Muscle layer of duodenum (tissue), 2 donors: ENCODE measurements around the gene ELMO3.

Experiments used
- H3K27ac ChIP-seq: one replicate; pipeline ENCODE4 v1.7.0; 2013; ENCODE audit warnings: mild to moderate bottlenecking, low read length
- H3K27me3 ChIP-seq: one replicate; pipeline ENCODE4 v1.7.0; 2013; ENCODE audit warnings: low read depth, mild to moderate bottlenecking, control low read depth, low read length
- H3K36me3 ChIP-seq, 2 donors: one replicate each; pipeline ENCODE4 v1.7.0; 2013; ENCODE audit warnings: low read length in 2 of 2, control low read depth in 1 of 2, mild to moderate bottlenecking in 1 of 2; ENCODE audit not compliant: insufficient read depth in 2 of 2, control insufficient read depth in 1 of 2
- H3K4me1 ChIP-seq, 2 donors: one replicate each; pipeline ENCODE4 v1.7.0; 2013; ENCODE audit warnings: low read length in 2 of 2, mild to moderate bottlenecking in 2 of 2, control low read depth in 1 of 2, moderate library complexity in 1 of 2; ENCODE audit not compliant: insufficient read depth in 2 of 2, control insufficient read depth in 1 of 2
- H3K4me3 ChIP-seq, 2 donors: one replicate each; pipeline ENCODE4 v1.7.0; 2013; ENCODE audit warnings: low read length in 2 of 2, low read depth in 1 of 2, mild to moderate bottlenecking in 1 of 2
- H3K9me3 ChIP-seq, 2 donors: one replicate each; pipeline ENCODE4 v1.7.0; 2013; ENCODE audit warnings: low read length in 2 of 2, control low read depth in 1 of 2, mild to moderate bottlenecking in 1 of 2; ENCODE audit not compliant: control insufficient read depth in 1 of 2
- donor health status: healthy.

The ELMO3 gene

GRCh38 chr16:67241008-67241900 is 42.3 kb downstream of the ELMO3 start:
- peaks cover 28 to 39% of the 10 kb centered on the region in 2 donors for H3K36me3 ChIP-seq
- peaks cover 9 to 30% of the 10 kb centered on the region in 2 donors for H3K4me1 ChIP-seq
- no peaks in the 10 kb centered on the region for H3K27me3 ChIP-seq
- H3K9me3 ChIP-seq, result no peaks in the 10 kb centered on the region
- H3K27ac ChIP-seq, result peak overlapping the region; percentile 40
- H3K4me3 ChIP-seq, result no peak overlapping the region

DNA sequence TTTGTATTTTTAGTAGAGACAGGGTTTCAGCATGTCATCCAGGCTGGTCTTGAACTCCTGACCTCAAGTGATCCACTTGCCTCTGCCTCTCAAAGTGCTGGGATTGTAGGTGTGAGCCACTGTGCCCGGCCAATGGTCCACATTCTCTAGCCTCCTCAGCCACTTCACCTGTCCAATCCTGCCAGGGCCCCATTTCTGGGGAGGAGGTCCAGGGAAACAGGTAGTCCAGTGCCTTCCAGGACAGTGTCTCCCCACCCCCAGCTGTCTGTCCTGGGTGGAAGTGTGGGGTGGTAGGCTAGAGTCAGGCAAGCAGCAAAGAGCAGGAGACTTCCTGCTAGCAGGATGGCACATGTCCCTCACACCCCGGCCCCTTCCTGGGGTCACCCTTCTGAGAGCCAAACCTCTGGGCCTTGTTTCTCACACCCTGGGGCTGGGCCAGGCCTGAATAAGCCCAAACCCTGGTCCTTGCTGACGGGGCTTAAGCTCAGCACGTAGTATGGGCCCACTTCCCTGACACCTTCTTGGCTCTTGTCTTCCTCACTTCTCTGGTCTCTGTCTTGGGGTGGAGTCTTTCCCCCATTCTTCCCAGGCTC is 43.3 kb downstream of the ELMO3 start:
- H3K4me1 ChIP-seq, result peaks cover 9 to 30% of the 10 kb centered on the region in 2 donors

GRCh38 chr16:67243481-67243880 is 44.5 kb downstream of the ELMO3 start:
- peaks cover 14 to 19% of the 10 kb centered on the region in 2 donors for H3K36me3 ChIP-seq
- peaks cover 15 to 40% of the 10 kb centered on the region in 2 donors for H3K4me1 ChIP-seq
- peak overlapping the region; percentile 88 for H3K27ac ChIP-seq
- no peak overlapping the region for H3K4me3 ChIP-seq
- no peaks in the 10 kb centered on the region for H3K9me3 ChIP-seq
- no peaks in the 10 kb centered on the region for H3K27me3 ChIP-seq

More for the DNA sequence above, 43.3 kb downstream of the ELMO3 start:
- peaks cover 25 to 30% of the 10 kb centered on the region in 2 donors for H3K36me3 ChIP-seq
- no peak overlapping the region for H3K4me3 ChIP-seq
- no peaks in the 10 kb centered on the region for H3K9me3 ChIP-seq
- H3K27ac ChIP-seq, result peak overlapping the region; percentile 23
- H3K27me3 ChIP-seq, result no peaks in the 10 kb centered on the region

DNA sequence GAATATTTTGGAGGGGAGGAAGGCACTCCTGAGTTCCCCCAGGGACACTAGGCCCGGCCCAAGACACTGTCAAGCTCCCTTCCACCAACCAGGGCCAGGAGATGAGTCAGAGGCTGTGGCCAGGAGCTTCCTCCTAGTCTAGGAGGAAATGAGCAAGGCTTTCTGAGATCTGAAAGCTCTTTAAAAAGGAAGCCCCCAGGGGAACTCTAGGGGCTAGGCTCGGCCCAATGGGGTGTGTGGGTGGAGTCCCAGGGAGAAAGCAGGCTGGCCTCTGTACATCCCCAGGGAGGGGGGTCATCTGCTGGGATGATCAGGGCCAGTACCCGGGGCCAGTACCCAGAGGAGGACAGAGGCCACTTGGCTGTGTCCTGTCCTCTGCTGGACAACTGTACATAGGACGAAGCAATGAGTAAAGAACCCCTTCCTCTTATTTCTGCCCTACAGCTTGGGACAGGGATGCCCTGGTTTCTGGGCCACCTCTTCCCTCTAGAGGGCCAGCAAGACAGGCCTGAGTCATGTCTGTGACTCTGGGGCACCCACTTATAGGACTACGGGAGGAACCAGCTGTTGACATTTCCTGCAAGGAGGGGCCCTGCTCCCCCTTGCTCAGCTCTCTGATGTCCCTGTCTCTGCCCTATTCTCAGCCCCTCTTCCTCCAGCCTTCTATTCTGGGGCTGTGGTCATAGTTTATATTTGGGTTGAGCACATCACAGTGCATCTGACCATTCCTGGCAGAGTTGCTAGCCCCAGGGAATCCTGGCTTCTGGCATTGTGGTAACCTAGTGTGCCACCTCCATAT is 45.7 kb downstream of the ELMO3 start:
- Histone ChIP-seq H3K4me1 (peaks cover 15 to 49% of the 10 kb centered on the region in 2 donors), H3K4me3 (peak overlapping the region in 1 of 2 donors; percentile 19), H3K9me3 (no peaks in the 10 kb centered on the region)

GRCh38 chr16:67245186-67245585 is 46.3 kb downstream of the ELMO3 start:
- Histone ChIP-seq H3K4me1 (peaks cover 15 to 49% of the 10 kb centered on the region in 2 donors), H3K4me3 (peak overlapping the region; percentile 19 to 91), H3K9me3 (no peaks in the 10 kb centered on the region), H3K36me3 (peaks cover 0 to 9% of the 10 kb centered on the region in 2 donors), H3K27ac (peak overlapping the region; percentile 88), H3K27me3 (peaks cover 9% of the 10 kb centered on the region)

More for the DNA sequence above, 45.7 kb downstream of the ELMO3 start:
- H3K36me3 ChIP-seq, result peaks cover 3 to 9% of the 10 kb centered on the region in 2 donors
- peak overlapping the region; percentile 88 for H3K27ac ChIP-seq
- peaks cover 7% of the 10 kb centered on the region for H3K27me3 ChIP-seq

GRCh38 chr16:67245674-67246080 is 46.7 kb downstream of the ELMO3 start:
- Histone ChIP-seq H3K9me3 (no peaks in the 10 kb centered on the region), H3K36me3 (peaks cover 0 to 9% of the 10 kb centered on the region in 2 donors), H3K4me1 (peaks cover 15 to 45% of the 10 kb centered on the region in 2 donors), H3K27ac (peak overlapping the region; percentile 60), H3K4me3 (peak overlapping the region; percentile 77 to 91), H3K27me3 (peaks cover 9% of the 10 kb centered on the region)

DNA sequence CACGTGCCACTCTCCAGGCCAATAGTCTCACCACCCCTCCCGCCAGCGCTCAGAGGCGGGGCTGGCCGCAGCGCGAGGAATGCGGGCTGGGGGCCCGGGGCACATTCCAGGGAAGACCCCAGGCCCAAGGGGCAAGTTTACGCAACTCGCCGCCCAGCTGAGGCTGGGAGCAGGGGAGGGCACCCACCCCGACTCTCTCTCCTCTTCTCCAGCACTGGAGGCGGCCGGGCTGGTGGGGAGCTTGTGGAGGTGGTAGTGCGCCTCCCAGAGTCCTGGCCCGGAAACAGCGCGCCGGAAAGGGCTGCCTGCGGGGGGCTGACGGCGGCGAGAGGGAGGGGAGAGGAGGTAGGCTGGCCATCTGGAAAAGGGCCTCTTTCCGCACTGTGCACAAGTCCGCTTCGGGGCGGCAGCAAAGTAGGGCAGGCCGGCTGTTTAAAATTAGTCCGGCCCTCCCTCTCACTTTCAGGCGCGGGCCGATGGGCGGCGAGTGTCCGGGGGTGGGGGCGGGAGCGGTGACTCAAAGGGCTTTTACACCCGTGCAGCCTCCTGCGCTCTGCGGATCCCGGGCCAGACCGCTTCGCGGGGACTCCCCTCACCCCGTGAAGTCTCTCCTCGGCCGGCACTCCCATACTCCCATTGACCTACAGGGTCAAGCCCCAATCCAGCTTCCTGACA is 47.3 kb downstream of the ELMO3 start:
- peaks cover 0 to 9% of the 10 kb centered on the region in 2 donors for H3K36me3 ChIP-seq
- peaks cover 15 to 43% of the 10 kb centered on the region in 2 donors for H3K4me1 ChIP-seq
- H3K27me3 ChIP-seq, result peaks cover 9% of the 10 kb centered on the region
- peak overlapping the region; percentile 60 for H3K27ac ChIP-seq
- peak overlapping the region; percentile 77 to 91 for H3K4me3 ChIP-seq
- no peaks in the 10 kb centered on the region for H3K9me3 ChIP-seq

- Histone ChIP-seq H3K36me3 (peaks cover 0 to 4% of the 10 kb centered on the region in 2 donors), H3K27ac (peak overlapping the region; percentile 60), H3K9me3 (no peaks in the 10 kb centered on the region), H3K4me1 (peaks cover 15 to 38% of the 10 kb centered on the region in 2 donors), H3K4me3 (peak overlapping the region; percentile 77 to 91), H3K27me3 (peaks cover 9% of the 10 kb centered on the region)
Observed at GRCh38 chr16:67246756-67247191, 47.8 kb downstream of the ELMO3 start.

DNA sequence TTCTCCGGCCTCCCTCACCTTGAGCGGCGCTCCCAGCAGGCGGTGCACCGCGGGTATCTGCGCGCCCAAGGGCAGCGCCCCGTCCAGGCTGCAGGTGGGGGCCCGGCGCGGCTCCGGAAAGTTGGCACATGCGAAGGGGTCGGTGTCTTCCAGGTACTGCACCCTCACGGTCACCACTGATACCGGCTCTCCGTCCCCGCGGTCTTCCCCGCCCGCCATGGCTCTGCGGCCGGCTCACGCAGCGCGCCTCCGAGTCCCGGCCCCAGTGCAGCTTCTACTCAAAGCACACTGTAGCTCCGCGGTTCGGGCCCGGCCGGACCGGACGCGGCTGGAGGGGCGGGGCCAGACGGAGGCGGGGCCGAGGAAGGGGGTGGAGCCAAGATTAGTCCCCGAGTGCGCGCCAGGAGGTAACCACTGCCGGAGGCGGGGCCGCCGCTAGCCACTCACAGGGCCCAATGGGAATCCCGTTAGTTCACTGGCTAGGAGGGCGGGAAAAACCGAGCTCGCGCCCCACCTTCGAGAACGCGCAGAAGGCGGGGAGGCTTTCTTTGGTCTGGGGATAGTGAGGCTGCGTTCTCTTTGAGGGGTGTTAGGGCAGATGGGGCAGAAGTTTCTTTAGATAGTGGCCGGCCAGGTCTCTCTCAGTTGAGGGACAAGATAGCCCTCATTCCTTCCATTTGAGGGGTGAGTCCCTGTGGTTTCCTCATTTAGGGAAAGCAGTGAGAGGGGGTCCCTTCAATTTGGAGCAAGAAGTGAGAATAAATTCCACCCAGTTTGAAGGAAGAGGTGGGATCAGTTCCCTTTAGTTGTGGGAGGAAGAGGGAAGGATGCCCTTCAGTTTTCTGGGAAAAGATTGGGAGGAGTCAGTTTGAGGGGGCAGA is 48.5 kb downstream of the ELMO3 start, which contains the start of gene FHOD1:
Gene FHOD1 (minus strand): TSS at position 290 of the 881 bp plus-strand sequence. CDS start 71 bp downstream, at position 219.
- Histone ChIP-seq H3K4me1 (peaks cover 15 to 38% of the 10 kb centered on the region in 2 donors), H3K4me3 (peak within 1 kb of the TSS; percentile 77 to 91), H3K27ac (peak within 1 kb of the TSS; percentile 60), H3K36me3 (peaks cover 0 to 3% of the 10 kb centered on the region in 2 donors), H3K27me3 (peaks cover 9% of the 10 kb centered on the region), H3K9me3 (no peaks in the 10 kb centered on the region)

DNA sequence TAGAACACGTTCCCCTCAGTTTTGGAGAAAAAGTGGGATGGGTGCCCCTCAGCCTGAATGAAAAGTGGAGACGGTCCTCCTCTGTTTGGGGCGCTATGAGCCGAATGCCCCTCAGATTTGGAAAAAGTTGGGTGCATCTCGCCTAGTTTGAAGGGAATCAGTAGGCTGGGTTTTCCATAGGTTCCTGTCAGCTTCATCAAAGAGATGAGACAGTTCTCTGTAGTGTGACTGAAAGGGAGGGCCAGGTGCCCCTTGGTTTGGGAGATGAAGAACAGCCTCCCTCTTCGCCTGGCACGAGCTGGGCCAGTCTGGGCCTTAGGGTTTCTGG is 49.1 kb downstream of the ELMO3 start:
- Histone ChIP-seq H3K27ac (no peak overlapping the region), H3K36me3 (peaks cover 0 to 3% of the 10 kb centered on the region in 2 donors), H3K4me3 (peak overlapping the region; percentile 77 to 91), H3K9me3 (no peaks in the 10 kb centered on the region), H3K4me1 (peaks cover 15 to 38% of the 10 kb centered on the region in 2 donors), H3K27me3 (peaks cover 9% of the 10 kb centered on the region)
